H4 (cell line): ENCODE results near the gene ZNF281. TPM values are rescaled to one million over a fixed set of nuclear protein-coding genes. Genes with fewer than 3 reads are reported as not detected.

Experiments
- DNase-seq: peaks from one replicate; pipeline ENCODE4 v3.0.0-alpha.2; 2015; ENCODE audit warnings: low spot score
- total RNA-seq: library from RNA; depleted of rRNA; stranded (reverse); fragments of >200 nt; shearing (Covaris generic); gene quantifications from 2 replicates; pipeline ENCODE4 v1.2.3, GENCODE V29; 2014

Gene ZNF281
- total RNA-seq, 1 experiment from 2014 or later: 14.4 TPM

- no peak for DNase-seq
These were observed 22.8 kb upstream of the ZNF281 start for GRCh38 chr1:200432586-200432985.

- DNase-seq: peak; percentile 59
These were observed 19.4 kb upstream of the ZNF281 start for GRCh38 chr1:200429221-200429751.

- no peak for DNase-seq
These were observed 18.8 kb upstream of the ZNF281 start for GRCh38 chr1:200428482-200429205.

GRCh38 chr1:200427744-200428143 lies 17.9 kb upstream of the ZNF281 start:
- no peak for DNase-seq

- no peak for DNase-seq
These were observed 16.4 kb upstream of the ZNF281 start for GRCh38 chr1:200426196-200426595.

GRCh38 chr1:200423235-200423634 lies 13.4 kb upstream of the ZNF281 start:
- no peak for DNase-seq

GRCh38 chr1:200422211-200422610 lies 12.4 kb upstream of the ZNF281 start:
- no peak for DNase-seq

GRCh38 chr1:200415789-200416593 lies 6.2 kb upstream of the ZNF281 start:
- peak; percentile 92 for DNase-seq

- DNase-seq: no peak
These were observed 5.4 kb upstream of the ZNF281 start for GRCh38 chr1:200415227-200415626.

- no peak for DNase-seq
These were observed 4.8 kb upstream of the ZNF281 start for GRCh38 chr1:200414657-200415056.

GRCh38 chr1:200413766-200414165 lies 3.9 kb upstream of the ZNF281 start:
- DNase-seq: peak; percentile 25

GRCh38 chr1:200411406-200412257 lies 1.8 kb upstream of the ZNF281 start:
- DNase-seq: no peak

- DNase-seq: no peak
These were observed 686 bp upstream of the ZNF281 start for GRCh38 chr1:200410566-200410878.

- no peak for DNase-seq
These were observed 554 bp downstream of the ZNF281 start for GRCh38 chr1:200409203-200409760.

GRCh38 chr1:200406161-200406797 lies 3.6 kb downstream of the ZNF281 start:
- DNase-seq: no peak

- DNase-seq: no peak
These were observed 4.6 kb downstream of the ZNF281 start for GRCh38 chr1:200405264-200405663.

- DNase-seq: no peak
These were observed 8.1 kb downstream of the ZNF281 start for GRCh38 chr1:200401708-200402107.

- DNase-seq: no peak
These were observed 8.6 kb downstream of the ZNF281 start for GRCh38 chr1:200401263-200401662.

- no peak for DNase-seq
These were observed 9.3 kb downstream of the ZNF281 start for GRCh38 chr1:200400556-200400955.

- DNase-seq: no peak
These were observed 10.0 kb downstream of the ZNF281 start for GRCh38 chr1:200399860-200400259.

GRCh38 chr1:200398373-200398772 lies 11.5 kb downstream of the ZNF281 start:
- DNase-seq: no peak
